Neuronal stem cell (in vitro differentiated cells): ENCODE measurements around the gene HAGH.
A peak's percentile ranks its signal among the peaks of the same experiment; 100 is the strongest.

Source experiments
- DNase-seq: peaks from one replicate; pipeline ENCODE4 v3.0.0-alpha.2; 2013; ENCODE audit warnings: low spot score
- H2AFZ ChIP-seq: one replicate; pipeline ENCODE4 v1.6.1; 2013; ENCODE audit warnings: mild to moderate bottlenecking, low read length, inconsistent platforms
- H2AK5ac ChIP-seq: 2 replicates; pipeline ENCODE4 v1.6.1; 2013; ENCODE audit warnings: low read depth, mild to moderate bottlenecking, inconsistent platforms, low read length, moderate library complexity, mixed read lengths
- H2BK120ac ChIP-seq: 2 replicates; pipeline ENCODE4 v1.6.1; 2013; ENCODE audit warnings: low read depth, mild to moderate bottlenecking, inconsistent platforms, low read length, moderate library complexity, mixed read lengths
- H2BK12ac ChIP-seq: one replicate; pipeline ENCODE4 v1.6.1; 2013; ENCODE audit warnings: low read length, inconsistent platforms
- H2BK15ac ChIP-seq: 2 replicates; pipeline ENCODE4 v1.6.1; 2013; ENCODE audit warnings: mild to moderate bottlenecking, low read length, inconsistent platforms, mixed read lengths
- H2BK5ac ChIP-seq: one replicate; pipeline ENCODE4 v1.6.1; 2013; ENCODE audit warnings: inconsistent platforms, mild to moderate bottlenecking, low read length, moderate library complexity
- H3K14ac ChIP-seq: one replicate; pipeline ENCODE4 v1.6.1; 2013; ENCODE audit warnings: low read length, inconsistent platforms
- H3K18ac ChIP-seq: 2 replicates; pipeline ENCODE4 v1.6.1; 2013; ENCODE audit warnings: low read length, inconsistent platforms
- H3K23ac ChIP-seq: 2 replicates; pipeline ENCODE4 v1.6.1; 2013; ENCODE audit warnings: low read depth, mild to moderate bottlenecking, mixed read lengths, low read length, inconsistent platforms; ENCODE audit not compliant: poor library complexity
- H3K27ac ChIP-seq: replicated peaks from 3 replicates; pipeline ENCODE4 v1.5.1; 2013; ENCODE audit warnings: low read length, inconsistent platforms
- H3K27me3 ChIP-seq, 3 experiments: 2 replicates each; pipeline ENCODE4 v1.6.1; 2013; ENCODE audit warnings: low read length in 3 of 3, mild to moderate bottlenecking in 2 of 3, inconsistent platforms in 1 of 3, low read depth in 1 of 3, mixed read lengths in 1 of 3, moderate library complexity in 1 of 3; ENCODE audit not compliant: control insufficient read depth in 3 of 3, insufficient read depth in 3 of 3
- H3K36me3 ChIP-seq, 2 donors: replicated peaks in 1 of 2; 2 replicates each; pipeline ENCODE4 v1.6.1; 2013; ENCODE audit warnings: low read length in 2 of 2; ENCODE audit not compliant: control insufficient read depth in 2 of 2, insufficient read depth in 2 of 2
- H3K4ac ChIP-seq: 2 replicates; pipeline ENCODE4 v1.6.1; 2013; ENCODE audit warnings: inconsistent platforms, mild to moderate bottlenecking, low read length, moderate library complexity
- H3K4me1 ChIP-seq, 2 donors: 1 replicate in 1 of 2; 2 replicates in 1 of 2; pipeline ENCODE4 v1.6.1; 2013; ENCODE audit warnings: low read length in 2 of 2, low read depth in 1 of 2; ENCODE audit not compliant: control insufficient read depth in 2 of 2, insufficient read depth in 1 of 2
- H3K4me2 ChIP-seq: one replicate; pipeline ENCODE4 v1.6.1; 2013; ENCODE audit warnings: mild to moderate bottlenecking, low read length, inconsistent platforms; ENCODE audit not compliant: insufficient read depth, poor library complexity, severe bottlenecking
- H3K4me3 ChIP-seq, 2 donors: 2 replicates each; pipeline ENCODE4 v1.5.1; 2013; ENCODE audit warnings: low read length in 2 of 2, mild to moderate bottlenecking in 2 of 2, inconsistent platforms in 1 of 2, moderate library complexity in 1 of 2
- H3K79me1 ChIP-seq: one replicate; pipeline ENCODE4 v1.6.1; 2013; ENCODE audit warnings: low read depth, mild to moderate bottlenecking, inconsistent platforms, low read length, moderate library complexity
- H3K9ac ChIP-seq: one replicate; pipeline ENCODE4 v1.6.1; 2013; ENCODE audit warnings: mild to moderate bottlenecking, low read depth, low read length, inconsistent platforms; ENCODE audit not compliant: poor library complexity
- H3K9me3 ChIP-seq, 2 donors: replicated peaks in 1 of 2; 2 replicates each; pipeline versions ENCODE3 to v1.6.1; 2013; ENCODE audit warnings: low read length in 2 of 2, mild to moderate bottlenecking in 2 of 2, inconsistent platforms in 1 of 2, low read depth in 1 of 2, mixed read lengths in 1 of 2, moderate library complexity in 1 of 2; ENCODE audit not compliant: control insufficient read depth in 2 of 2, insufficient read depth in 1 of 2
- H4K8ac ChIP-seq: one replicate; pipeline ENCODE4 v1.6.1; 2013; ENCODE audit warnings: low read depth, mild to moderate bottlenecking, inconsistent platforms, low read length, moderate library complexity
- H4K91ac ChIP-seq: one replicate; pipeline ENCODE4 v1.6.1; 2013; ENCODE audit warnings: low read length, low read depth, mild to moderate bottlenecking, inconsistent platforms; ENCODE audit not compliant: poor library complexity
- WGBS, 2 donors: extraction: QIAGEN DNeasy Blood & Tissue Kit; methylation state at CpG; one replicate each; pipeline ENCODE4 v1.1.7; 2013; ENCODE audit warnings: missing lambda C conversion rate in 2 of 2, mixed read lengths in 1 of 2; ENCODE audit not compliant: insufficient read length in 2 of 2, insufficient replicate concordance in 1 of 2; ENCODE audit errors: extremely low coverage in 2 of 2; 5-methylcytosine and 5-hydroxymethylcytosine counted together

HAGH gene

GRCh38 chr16:1759511-1759910, 67.1 kb downstream of the HAGH start:
- H3K9ac ChIP-seq = no peak overlapping the region
- H3K4me3 ChIP-seq = no peak overlapping the region
- H3K36me3 ChIP-seq = peaks cover 22 to 68% of the 10 kb centered on the region in 2 donors
- H3K4ac ChIP-seq = no peak overlapping the region
- no peak overlapping the region for H3K4me2 ChIP-seq
- H2BK5ac ChIP-seq = no peak overlapping the region
- no peak overlapping the region for H3K14ac ChIP-seq
- no peak overlapping the region for H2BK12ac ChIP-seq
- no peak overlapping the region for H2BK15ac ChIP-seq
- H3K9me3 ChIP-seq = no peaks in the 10 kb centered on the region
- no peak overlapping the region for H4K91ac ChIP-seq
- H2AFZ ChIP-seq = no peak overlapping the region
- no peak for DNase-seq
- no peak overlapping the region for H3K23ac ChIP-seq
- no peak overlapping the region for H2BK120ac ChIP-seq
- H2AK5ac ChIP-seq = no peak overlapping the region
- H4K8ac ChIP-seq = no peak overlapping the region
- H3K18ac ChIP-seq = no peak overlapping the region
- H3K4me1 ChIP-seq = peaks cover 0 to 11% of the 10 kb centered on the region in 2 donors
- no CpG with 5 or more reads among the region's 21 CpGs for WGBS, 2 donors
- no peaks in the 10 kb centered on the region for H3K27me3 ChIP-seq
- H3K79me1 ChIP-seq = no peaks in the 10 kb centered on the region
- no peak overlapping the region for H3K27ac ChIP-seq

DNA sequence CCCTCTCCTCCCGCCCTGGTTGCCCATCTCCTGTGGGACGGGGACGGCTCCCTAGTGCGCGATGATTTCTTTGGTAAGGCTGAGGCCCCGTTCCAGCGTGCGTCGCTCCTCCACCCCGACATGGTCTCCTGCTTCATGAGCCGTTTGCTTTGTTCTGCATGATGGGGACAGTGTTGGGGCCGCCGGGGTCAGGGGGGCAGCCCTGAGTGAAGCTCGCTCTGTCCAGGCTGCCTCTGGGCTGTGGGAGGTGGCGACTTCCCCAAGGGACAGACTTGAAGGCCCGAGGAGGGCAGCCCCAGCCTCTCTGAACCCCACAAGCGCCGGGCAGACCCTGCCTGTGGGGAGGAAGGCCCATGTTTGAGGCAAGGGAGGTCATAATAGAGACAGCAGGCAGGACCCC, 67.7 kb downstream of the HAGH start:
- Histone ChIP-seq H4K91ac (no peak overlapping the region), H3K9me3 (no peaks in the 10 kb centered on the region), H3K14ac (no peak overlapping the region), H2AK5ac (no peak overlapping the region), H3K18ac (no peak overlapping the region), H2AFZ (no peak overlapping the region), H2BK5ac (no peak overlapping the region), H3K4ac (no peak overlapping the region), H3K27me3 (no peaks in the 10 kb centered on the region), H3K4me2 (no peak overlapping the region), H3K79me1 (no peaks in the 10 kb centered on the region), H3K4me3 (no peak overlapping the region), H2BK15ac (no peak overlapping the region), H3K4me1 (peaks cover 0 to 8% of the 10 kb centered on the region in 2 donors), H3K27ac (no peak overlapping the region), H3K23ac (no peak overlapping the region), H4K8ac (no peak overlapping the region), H2BK12ac (peak overlapping the region; percentile 22), H3K9ac (peak overlapping the region; percentile 44), H3K36me3 (peaks cover 19 to 66% of the 10 kb centered on the region in 2 donors), H2BK120ac (no peak overlapping the region)
- no peak for DNase-seq
- no CpG with 5 or more reads among the region's 18 CpGs for WGBS, 2 donors

- Histone ChIP-seq H2BK120ac (no peak overlapping the region), H3K9me3 (no peaks in the 10 kb centered on the region), H3K27me3 (no peaks in the 10 kb centered on the region), H2AK5ac (no peak overlapping the region), H3K79me1 (no peaks in the 10 kb centered on the region), H2BK15ac (no peak overlapping the region), H2BK5ac (peak overlapping the region; percentile 66), H3K9ac (no peak overlapping the region), H3K4ac (no peak overlapping the region), H3K18ac (no peak overlapping the region), H4K8ac (no peak overlapping the region), H3K36me3 (peaks cover 18 to 62% of the 10 kb centered on the region in 2 donors), H3K4me3 (peak overlapping the region in 1 of 2 donors; percentile 41), H3K23ac (peak overlapping the region; percentile 65), H3K4me1 (peaks cover 0 to under 1% of the 10 kb centered on the region in 2 donors), H3K27ac (no peak overlapping the region), H2AFZ (no peak overlapping the region), H2BK12ac (peak overlapping the region; percentile 22), H4K91ac (no peak overlapping the region), H3K14ac (peak overlapping the region; percentile 21), H3K4me2 (peak overlapping the region; percentile 11)
- DNase-seq = no peak
- WGBS, 2 donors = no CpG with 5 or more reads among the region's 37 CpGs
Measured at GRCh38 chr16:1757714-1758461, 68.7 kb downstream of the HAGH start.
